ENCODE results near the gene TM9SF4.
"Not testable (repeated sequence)": the region's sequence is repeated elsewhere in the genome, so short reads cannot be mapped to it uniquely, and the experiment has no call there.

TM9SF4 gene

GRCh38 chr20:32155017-32155981, 45.8 kb downstream of the TM9SF4 start:
- DNase-seq (ENCODE audit: low read depth in 2 of 2, low spot score in 1 of 2) = peak in 1 of 2 donors; percentile 4

- no peak for DNase-seq (ENCODE audit: low read depth in 2 of 2, low spot score in 1 of 2)
These were observed 48.1 kb downstream of the TM9SF4 start for GRCh38 chr20:32157611-32158010.

- no peak for DNase-seq (ENCODE audit: low read depth in 2 of 2, low spot score in 1 of 2)
These were observed 48.8 kb downstream of the TM9SF4 start for GRCh38 chr20:32158351-32158750.

- DNase-seq (ENCODE audit: low read depth in 2 of 2, low spot score in 1 of 2) = no peak
These were observed 49.6 kb downstream of the TM9SF4 start for GRCh38 chr20:32158943-32159660.

GRCh38 chr20:32159766-32160221, 50.3 kb downstream of the TM9SF4 start:
- no peak for DNase-seq (ENCODE audit: low read depth in 2 of 2, low spot score in 1 of 2)

GRCh38 chr20:32160341-32160740, 50.8 kb downstream of the TM9SF4 start:
- no peak for DNase-seq (ENCODE audit: low read depth in 2 of 2, low spot score in 1 of 2)

- DNase-seq (ENCODE audit: low read depth in 2 of 2, low spot score in 1 of 2) = no peak
These were observed 52.8 kb downstream of the TM9SF4 start for GRCh38 chr20:32162351-32162750.

GRCh38 chr20:32163951-32164350, 54.4 kb downstream of the TM9SF4 start:
- no peak for DNase-seq (ENCODE audit: low read depth in 2 of 2, low spot score in 1 of 2)

- no peak for DNase-seq (ENCODE audit: low read depth in 2 of 2, low spot score in 1 of 2)
These were observed 55.6 kb downstream of the TM9SF4 start for GRCh38 chr20:32164984-32165735.

GRCh38 chr20:32165836-32166545, 56.5 kb downstream of the TM9SF4 start:
- DNase-seq (ENCODE audit: low read depth in 2 of 2, low spot score in 1 of 2) = no peak

- DNase-seq (ENCODE audit: low read depth in 2 of 2, low spot score in 1 of 2) = no peak
These were observed 58.0 kb downstream of the TM9SF4 start for GRCh38 chr20:32167552-32167951.

- no peak for DNase-seq (ENCODE audit: low read depth in 2 of 2, low spot score in 1 of 2)
These were observed 58.8 kb downstream of the TM9SF4 start for GRCh38 chr20:32168184-32168910.

GRCh38 chr20:32177696-32178095, 68.2 kb downstream of the TM9SF4 start:
- DNase-seq (ENCODE audit: low read depth in 2 of 2, low spot score in 1 of 2) = not testable (repeated sequence)

GRCh38 chr20:32179515-32179914, 70.0 kb downstream of the TM9SF4 start:
- no peak for DNase-seq (ENCODE audit: low read depth in 2 of 2, low spot score in 1 of 2)

GRCh38 chr20:32179934-32180333, 70.4 kb downstream of the TM9SF4 start:
- no peak for DNase-seq (ENCODE audit: low read depth in 2 of 2, low spot score in 1 of 2)

- no peak for DNase-seq (ENCODE audit: low read depth in 2 of 2, low spot score in 1 of 2)
These were observed 72.1 kb downstream of the TM9SF4 start for GRCh38 chr20:32181606-32182005.

- DNase-seq (ENCODE audit: low read depth in 2 of 2, low spot score in 1 of 2) = no peak
These were observed 74.6 kb downstream of the TM9SF4 start for GRCh38 chr20:32183947-32184635.

- no peak for DNase-seq (ENCODE audit: low read depth in 2 of 2, low spot score in 1 of 2)
These were observed 75.6 kb downstream of the TM9SF4 start for GRCh38 chr20:32184961-32185603.

GRCh38 chr20:32186506-32186905, 77.0 kb downstream of the TM9SF4 start:
- DNase-seq (ENCODE audit: low read depth in 2 of 2, low spot score in 1 of 2) = no peak
